Thyroid gland (tissue), 4 donors: ENCODE data around the gene ZNF562. TPM values are rescaled to one million over a fixed set of nuclear protein-coding genes. Genes with fewer than 3 reads are reported as not detected.
"Not testable (repeated sequence)": the region's sequence is repeated elsewhere in the genome, so short reads cannot be mapped to it uniquely, and the experiment has no call there.

Experiments
- DNase-seq, 2 donors: peaks; one replicate each; pipeline ENCODE4 v3.0.0-alpha.2; 2019
- H3K27ac ChIP-seq, 3 donors: fragments of 200-600 bp; sonication (generic); 1 replicate in 2 of 3; 2 replicates in 1 of 3; pipeline ENCODE4 v1.5.1; 2016 to 2019; ENCODE audit warnings: mild to moderate bottlenecking in 1 of 3, moderate library complexity in 1 of 3
- H3K27me3 ChIP-seq: fragments of 200-600 bp; sonication (generic); one replicate; pipeline ENCODE4 v1.5.1; 2019
- H3K36me3 ChIP-seq, 2 donors: fragments of 200-600 bp; sonication (generic); one replicate each; pipeline ENCODE4 v1.5.1; 2016 to 2019
- H3K4me1 ChIP-seq, 2 donors: fragments of 200-600 bp; sonication (generic); one replicate each; pipeline ENCODE4 v1.5.1; 2017 to 2019
- H3K4me3 ChIP-seq, 3 donors: fragments of 200-600 bp; sonication (generic); replicated peaks in 1 of 3; 1 replicate in 2 of 3; 2 replicates in 1 of 3; pipeline ENCODE4 v1.5.1; 2016; ENCODE audit warnings: mild to moderate bottlenecking in 1 of 3
- H3K9me3 ChIP-seq: fragments of 200-600 bp; sonication (generic); one replicate; pipeline ENCODE4 v1.5.1; 2017
- CTCF ChIP-seq, 6 experiments: fragments of 200-600 bp in 3 of 6; fragments of 450-650 bp in 3 of 6; sonication (generic) in 3 of 6; IDR thresholded peaks; one replicate each; pipeline ENCODE4 v1.5.1; 2016 to 2019; ENCODE audit warnings: antibody characterized with exemption in 6 of 6, mild to moderate bottlenecking in 2 of 6, inconsistent platforms in 1 of 6, moderate library complexity in 1 of 6
- POLR2A ChIP-seq, 2 donors: fragments of 450-650 bp; IDR thresholded peaks; one replicate each; pipeline ENCODE4 v1.6.1; 2017; ENCODE audit warnings: antibody characterized with exemption in 2 of 2, mild to moderate bottlenecking in 2 of 2, moderate library complexity in 1 of 2
- WGBS, 2 donors: methylation state at CpG; one replicate each; pipeline ENCODE4 v1.1.5; 2017; 5-methylcytosine and 5-hydroxymethylcytosine counted together
- intact Hi-C: fragments of 100-400 bp; cut with DNase I; formaldehyde crosslinking; loops from one replicate; pipeline ENCODE4 v1.15.1; 2023
- total RNA-seq, 4 donors: library from RNA; depleted of rRNA; stranded (reverse); fragments of >200 nt; gene quantifications; one replicate each; pipeline ENCODE4 v1.2.3, GENCODE V29; 2016

The ZNF562 gene
- total RNA-seq, 4 donors from 2014 or later = 27.6 to 38.7 (median 29.8) TPM

GRCh38 chr19:9709305-9709704 lies 34.4 kb upstream of the ZNF562 start:
- Histone ChIP-seq H3K4me1 (no peaks in the 10 kb centered on the region), H3K27ac (no peak overlapping the region), H3K4me3 (no peak overlapping the region), H3K36me3 (no peaks in the 10 kb centered on the region), H3K9me3 (no peaks in the 10 kb centered on the region), H3K27me3 (no peaks in the 10 kb centered on the region)
- 38 to 50% methylated on average over 1 of the region's 1 CpG for WGBS, 2 donors
- DNase-seq = no peak
- no peak for TF ChIP-seq CTCF (IDR thresholded peaks at IDR 0.05)
- intact Hi-C loops = no loop called here

- WGBS, 2 donors = 68 to 92% methylated on average over 6 of the region's 6 CpGs
- no peaks in the 10 kb centered on the region for H3K4me1 ChIP-seq
- intact Hi-C loops = no loop called here
- H3K4me3 ChIP-seq = no peak overlapping the region
- no peaks in the 10 kb centered on the region for H3K27me3 ChIP-seq
- H3K27ac ChIP-seq = no peak overlapping the region
- DNase-seq = no peak
- H3K36me3 ChIP-seq = no peaks in the 10 kb centered on the region
- no peak for TF ChIP-seq POLR2A (IDR thresholded peaks at IDR 0.05)
- no peak for TF ChIP-seq CTCF (IDR thresholded peaks at IDR 0.05)
- no peaks in the 10 kb centered on the region for H3K9me3 ChIP-seq
Measured at GRCh38 chr19:9705836-9706235, 30.9 kb upstream of the ZNF562 start.

GRCh38 chr19:9702186-9702585 lies 27.3 kb upstream of the ZNF562 start:
- no peak for DNase-seq
- H3K27me3 ChIP-seq = no peaks in the 10 kb centered on the region
- H3K4me3 ChIP-seq = no peak overlapping the region
- TF ChIP-seq CTCF (IDR thresholded peaks at IDR 0.05) (no peak), POLR2A (IDR thresholded peaks at IDR 0.05) (no peak)
- intact Hi-C loops = no loop called here
- no peaks in the 10 kb centered on the region for H3K9me3 ChIP-seq
- no peaks in the 10 kb centered on the region for H3K4me1 ChIP-seq
- 59 to 86% methylated on average over 6 of the region's 6 CpGs for WGBS, 2 donors
- H3K36me3 ChIP-seq = no peaks in the 10 kb centered on the region
- no peak overlapping the region for H3K27ac ChIP-seq

GRCh38 chr19:9700229-9700981 lies 25.5 kb upstream of the ZNF562 start:
- H3K9me3 ChIP-seq = no peaks in the 10 kb centered on the region
- DNase-seq = no peak
- WGBS, 2 donors = 86 to 94% methylated on average over 22 of the region's 22 CpGs
- H3K27me3 ChIP-seq = no peaks in the 10 kb centered on the region
- H3K4me1 ChIP-seq = no peaks in the 10 kb centered on the region
- no peak overlapping the region for H3K27ac ChIP-seq
- intact Hi-C loops = no loop called here
- TF ChIP-seq POLR2A (IDR thresholded peaks at IDR 0.05) (no peak), CTCF (IDR thresholded peaks at IDR 0.05) (no peak)
- H3K4me3 ChIP-seq = no peak overlapping the region
- no peaks in the 10 kb centered on the region for H3K36me3 ChIP-seq

GRCh38 chr19:9690301-9690700 lies 15.4 kb upstream of the ZNF562 start:
- H3K27ac ChIP-seq, H3K27me3 ChIP-seq, intact Hi-C loops, H3K4me3 ChIP-seq, H3K4me1 ChIP-seq, DNase-seq, H3K36me3 ChIP-seq, H3K9me3 ChIP-seq: not testable (repeated sequence)
- WGBS, 2 donors = 78 to 87% methylated on average over 4 of the region's 4 CpGs

- H3K36me3 ChIP-seq, H3K4me1 ChIP-seq, DNase-seq, H3K27ac ChIP-seq, H3K4me3 ChIP-seq, intact Hi-C loops, H3K9me3 ChIP-seq, H3K27me3 ChIP-seq: not testable (repeated sequence)
- WGBS, 2 donors = 95% methylated on average over 23 of the region's 30 CpGs; no CpG with 5 or more reads in 1 of the 2 donors
Measured at GRCh38 chr19:9679996-9680395, 5.1 kb upstream of the ZNF562 start.

GRCh38 chr19:9675358-9675901 lies 530 bp upstream of the ZNF562 start:
- H3K9me3 ChIP-seq, H3K4me1 ChIP-seq, H3K36me3 ChIP-seq, intact Hi-C loops, H3K27me3 ChIP-seq: not testable (repeated sequence)
- peak in 1 of 2 donors; percentile 82 for DNase-seq
- Histone ChIP-seq H3K27ac (peak overlapping the region; percentile 77 to 97 (median 84)), H3K4me3 (peak overlapping the region; percentile 48 to 77 (median 71))
- 54 to 59% methylated on average over 20 of the region's 20 CpGs for WGBS, 2 donors
